ENCODE measurements around the gene ZDHHC13. TPM values are rescaled to one million over a fixed set of nuclear protein-coding genes. Genes with fewer than 3 reads are reported as not detected.
A peak's percentile ranks its signal among the peaks of the same experiment; 100 is the strongest.

The ZDHHC13 gene
- total and polyA plus RNA-seq, 2 of the 4 experiments (the other 2 are of a cell fraction) = 7.2 to 15.1 TPM

DNA sequence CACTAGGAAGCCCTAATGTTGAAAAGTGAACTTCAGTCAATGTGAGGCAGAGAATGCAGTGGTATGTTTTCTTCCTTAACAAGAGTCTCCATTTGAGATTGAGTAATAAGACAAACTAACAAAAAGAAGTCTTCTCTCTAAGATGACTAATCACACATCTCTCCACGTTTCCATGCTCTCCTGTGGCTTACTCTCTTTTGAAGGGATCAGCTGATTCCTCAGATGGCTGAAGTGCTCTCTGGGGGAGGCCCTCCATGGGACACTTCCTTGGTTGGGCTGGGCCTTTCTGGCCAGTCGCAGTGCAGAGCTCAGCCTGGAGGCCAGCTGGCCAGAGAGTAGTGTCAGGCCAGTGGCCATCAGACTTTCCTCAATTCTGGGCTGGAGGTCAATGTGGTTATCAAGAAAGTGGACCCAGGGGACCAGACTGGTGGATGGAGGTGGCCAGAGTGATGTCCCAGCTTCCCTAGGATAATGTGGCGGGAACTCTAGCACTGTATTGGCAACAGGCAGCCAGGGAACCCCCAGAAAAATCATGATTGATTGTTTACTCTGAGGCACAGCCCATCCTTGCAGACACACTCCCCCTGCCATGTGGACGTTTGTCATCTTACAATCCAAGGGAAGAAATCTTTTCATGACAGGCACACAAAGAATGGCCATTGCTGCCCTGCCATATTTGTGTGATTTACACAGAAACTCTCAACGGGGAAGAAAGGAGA is 70.3 kb downstream of the ZDHHC13 start:
- peak; percentile 80 for ATAC-seq (ENCODE audit: low read depth)
- Histone ChIP-seq H2BK5ac (ENCODE audit: low read depth, low read length, poor library complexity, severe bottlenecking) (no peak overlapping the region), H3K18ac (ENCODE audit: low read depth, low read length) (no peak overlapping the region), H2AK5ac (ENCODE audit: low read depth, low read length) (no peak overlapping the region), H3K14ac (replicated peaks; ENCODE audit: low read depth, low read length) (no peak overlapping the region), H3K23ac (ENCODE audit: low read depth, low read length) (no peak overlapping the region), H3K9ac (ENCODE audit: low read depth, low read length) (no peak overlapping the region), H3K9me3 (ENCODE audit: control insufficient read depth, insufficient read depth, low read length) (no peaks in the 10 kb centered on the region), H4K91ac (ENCODE audit: insufficient read depth, low read depth, low read length) (no peak overlapping the region), H2BK20ac (ENCODE audit: low read depth, low read length) (no peak overlapping the region), H3K4ac (ENCODE audit: low read depth, low read length) (no peak overlapping the region), H2AK9ac (replicated peaks; ENCODE audit: low read depth, low read length, poor library complexity) (no peak overlapping the region), H4K20me1 (ENCODE audit: insufficient read depth, low read length) (no peaks in the 10 kb centered on the region), H3K4me3 (ENCODE audit: insufficient read depth, low read depth, low read length) (no peak overlapping the region), H4K8ac (ENCODE audit: low read depth in 2 of 2, low read length in 2 of 2) (no peak overlapping the region), H3K27ac (ENCODE audit: insufficient read depth, low read length) (no peak overlapping the region), H2AFZ (replicated peaks; ENCODE audit: low read length, poor library complexity) (no peak overlapping the region), H4K5ac (ENCODE audit: low read depth, low read length) (no peak overlapping the region), H3K27me3 (ENCODE audit: control insufficient read depth, insufficient read depth, low read length) (no peaks in the 10 kb centered on the region), H3K9me1 (ENCODE audit: insufficient read depth, low read length) (peaks cover 3% of the 10 kb centered on the region; the same call in 1 of the 2 replicates), H3K79me1 (ENCODE audit: low read depth in 1 of 2, low read length in 2 of 2) (no peaks in the 10 kb centered on the region), H3K56ac (ENCODE audit: extremely low read depth, insufficient read depth, low read length) (no peak overlapping the region), H3K36me3 (ENCODE audit: control insufficient read depth, insufficient read depth, low read length) (no peaks in the 10 kb centered on the region), H3K4me2 (ENCODE audit: low read depth, low read length) (no peak overlapping the region), H2BK15ac (ENCODE audit: low read depth, low read length) (no peak overlapping the region), H2BK120ac (ENCODE audit: low read depth, low read length) (no peak overlapping the region), H3K4me1 (ENCODE audit: control insufficient read depth, insufficient read depth, low read length) (no peaks in the 10 kb centered on the region)
- dilution Hi-C loops (cut with HindIII; ENCODE audit: low sequenced_read_pairs, unreplicated experiment) = no loop called here
- TF ChIP-seq BHLHE40 (IDR thresholded peaks at IDR 0.05; ENCODE audit: low read depth, low read length) = no peak
- TF ChIP-seq MXI1 (IDR thresholded peaks at IDR 0.05; ENCODE audit: borderline replicate concordance, low read depth, low read length) = no peak
- TF ChIP-seq CEBPB (IDR thresholded peaks at IDR 0.05; ENCODE audit: low read depth, low read length) = peak; percentile 28; the same call in 1 of the 2 replicates
- no peak for TF ChIP-seq RAD21 (IDR thresholded peaks at IDR 0.05; ENCODE audit: low read length)
- TF ChIP-seq NFE2L2 (IDR thresholded peaks at IDR 0.05; ENCODE audit: low read depth, low read length) = no peak
- intact Hi-C loops (cut with micrococcal nuclease) = no loop called here
- CTCF ChIA-PET = no interaction called here
- POLR2A ChIA-PET (ENCODE audit: unreplicated experiment) = no interaction called here
- no TSS peak for BruUV-seq (replicated peaks)
- no CpG with 5 or more reads among the region's 5 CpGs for WGBS, 2 experiments (ENCODE audit: extremely low coverage in 2 of 2, insufficient read length in 1 of 2)
- in situ Hi-C loops (cut with MboI; ENCODE audit: low sequenced_read_pairs) = no loop called here
- peak; percentile 58 for DNase-seq
